ENCODE results near the gene ITSN1. TPM values are rescaled to one million over a fixed set of nuclear protein-coding genes. Genes with fewer than 3 reads are reported as not detected.

Gene ITSN1
- total and polyA plus RNA-seq, 2 of the 13 experiments (the other 11 are each of a cell fraction or from before 2014, with no cell fraction given): 26.1 to 33.8 TPM

DNA sequence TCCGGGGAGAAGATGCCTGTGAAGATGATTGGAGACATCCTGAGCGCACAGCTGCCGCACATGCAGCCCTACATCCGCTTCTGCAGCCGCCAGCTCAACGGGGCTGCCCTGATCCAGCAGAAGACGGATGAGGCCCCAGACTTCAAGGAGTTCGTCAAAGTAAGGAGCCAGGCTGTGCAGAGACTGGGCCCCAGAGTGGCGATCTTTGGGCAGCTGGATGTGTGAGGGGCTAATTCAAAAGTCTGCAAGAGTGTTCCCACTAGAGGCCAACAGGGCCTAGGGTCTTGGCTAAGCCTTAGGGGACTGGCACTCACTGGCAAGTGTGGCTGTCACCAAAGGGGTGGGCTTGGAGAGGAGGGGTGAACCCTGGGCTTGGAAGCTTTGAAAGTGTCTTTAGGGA, 222.9 kb downstream of the ITSN1 start:
- Histone ChIP-seq H3K4me1 (ENCODE audit: insufficient read depth, low read length) (no peaks in the 10 kb centered on the region), H3K4me2 (ENCODE audit: low read depth, low read length) (no peak overlapping the region), H3K27me3 (ENCODE audit: control insufficient read depth in 1 of 2, insufficient read depth in 2 of 2, low read length in 2 of 2) (peaks cover 0 to 21% of the 10 kb centered on the region in 2 experiments; a peak in 2 of 5 replicates), H3K27ac (ENCODE audit: extremely low read length, insufficient read depth, low read length) (no peak overlapping the region), H3K4me3 (replicated peaks in 1 of 3; ENCODE audit: insufficient read depth in 1 of 3, low read depth in 2 of 3, low read length in 3 of 3) (no peak overlapping the region), H2AFZ (ENCODE audit: low read length) (no peak overlapping the region), H3K36me3 (replicated peaks in 1 of 2; ENCODE audit: control insufficient read depth in 1 of 2, insufficient read depth in 2 of 2, low read length in 2 of 2) (no peaks in the 10 kb centered on the region), H3K9ac (ENCODE audit: insufficient read depth, low read depth, low read length) (no peak overlapping the region), H3K79me2 (ENCODE audit: insufficient read depth, low read length) (no peaks in the 10 kb centered on the region), H4K20me1 (ENCODE audit: insufficient read depth, low read length) (no peaks in the 10 kb centered on the region), H3K9me3 (ENCODE audit: low read length) (no peaks in the 10 kb centered on the region)
- FAIRE-seq (no peak), DNase-seq (ENCODE audit: low spot score) (no peak), ATAC-seq (no peak)
- ChIA-PET POLR2A (no interaction called here), CTCF (ENCODE audit: low intra/inter-chr PET ratio, low total read pairs) (no interaction called here)
- no peak for TF ChIP-seq ZNF446 (CRISPR knock-in tag; IDR thresholded peaks at IDR 0.05)
- TF ChIP-seq, protein P1, sequence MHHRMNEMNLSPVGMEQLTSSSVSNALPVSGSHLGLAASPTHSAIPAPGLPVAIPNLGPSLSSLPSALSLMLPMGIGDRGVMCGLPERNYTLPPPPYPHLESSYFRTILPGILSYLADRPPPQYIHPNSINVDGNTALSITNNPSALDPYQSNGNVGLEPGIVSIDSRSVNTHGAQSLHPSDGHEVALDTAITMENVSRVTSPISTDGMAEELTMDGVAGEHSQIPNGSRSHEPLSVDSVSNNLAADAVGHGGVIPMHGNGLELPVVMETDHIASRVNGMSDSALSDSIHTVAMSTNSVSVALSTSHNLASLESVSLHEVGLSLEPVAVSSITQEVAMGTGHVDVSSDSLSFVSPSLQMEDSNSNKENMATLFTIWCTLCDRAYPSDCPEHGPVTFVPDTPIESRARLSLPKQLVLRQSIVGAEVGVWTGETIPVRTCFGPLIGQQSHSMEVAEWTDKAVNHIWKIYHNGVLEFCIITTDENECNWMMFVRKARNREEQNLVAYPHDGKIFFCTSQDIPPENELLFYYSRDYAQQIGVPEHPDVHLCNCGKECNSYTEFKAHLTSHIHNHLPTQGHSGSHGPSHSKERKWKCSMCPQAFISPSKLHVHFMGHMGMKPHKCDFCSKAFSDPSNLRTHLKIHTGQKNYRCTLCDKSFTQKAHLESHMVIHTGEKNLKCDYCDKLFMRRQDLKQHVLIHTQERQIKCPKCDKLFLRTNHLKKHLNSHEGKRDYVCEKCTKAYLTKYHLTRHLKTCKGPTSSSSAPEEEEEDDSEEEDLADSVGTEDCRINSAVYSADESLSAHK (CRISPR knock-in tag; IDR thresholded peaks at IDR 0.05; ENCODE audit: borderline replicate concordance): no peak
- TF ChIP-seq JARID2 (CRISPR knock-in tag; IDR thresholded peaks at IDR 0.05; ENCODE audit: insufficient replicate concordance): no peak
- TF ChIP-seq ZNF326 (CRISPR knock-in tag; IDR thresholded peaks at IDR 0.05; ENCODE audit: borderline replicate concordance): no peak
- no peak for TF ChIP-seq JUNB (CRISPR knock-in tag; IDR thresholded peaks at IDR 0.05; ENCODE audit: borderline replicate concordance)
- TF ChIP-seq SRSF4 (IDR thresholded peaks at IDR 0.05; ENCODE audit: low read depth, low read length, poor library complexity, severe bottlenecking): no peak
- TF ChIP-seq, protein P2, sequence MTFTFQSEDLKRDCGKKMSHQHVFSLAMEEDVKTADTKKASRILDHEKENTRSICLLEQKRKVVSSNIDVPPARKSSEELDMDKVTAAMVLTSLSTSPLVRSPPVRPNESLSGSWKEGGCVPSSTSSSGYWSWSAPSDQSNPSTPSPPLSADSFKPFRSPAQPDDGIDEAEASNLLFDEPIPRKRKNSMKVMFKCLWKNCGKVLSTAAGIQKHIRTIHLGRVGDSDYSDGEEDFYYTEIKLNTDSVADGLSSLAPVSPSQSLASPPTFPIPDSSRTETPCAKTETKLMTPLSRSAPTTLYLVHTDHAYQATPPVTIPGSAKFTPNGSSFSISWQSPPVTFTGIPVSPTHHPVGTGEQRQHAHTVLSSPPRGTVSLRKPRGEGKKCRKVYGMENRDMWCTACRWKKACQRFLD (CRISPR knock-in tag; IDR thresholded peaks at IDR 0.05; ENCODE audit: borderline replicate concordance): no peak
- TF ChIP-seq, protein P3, sequence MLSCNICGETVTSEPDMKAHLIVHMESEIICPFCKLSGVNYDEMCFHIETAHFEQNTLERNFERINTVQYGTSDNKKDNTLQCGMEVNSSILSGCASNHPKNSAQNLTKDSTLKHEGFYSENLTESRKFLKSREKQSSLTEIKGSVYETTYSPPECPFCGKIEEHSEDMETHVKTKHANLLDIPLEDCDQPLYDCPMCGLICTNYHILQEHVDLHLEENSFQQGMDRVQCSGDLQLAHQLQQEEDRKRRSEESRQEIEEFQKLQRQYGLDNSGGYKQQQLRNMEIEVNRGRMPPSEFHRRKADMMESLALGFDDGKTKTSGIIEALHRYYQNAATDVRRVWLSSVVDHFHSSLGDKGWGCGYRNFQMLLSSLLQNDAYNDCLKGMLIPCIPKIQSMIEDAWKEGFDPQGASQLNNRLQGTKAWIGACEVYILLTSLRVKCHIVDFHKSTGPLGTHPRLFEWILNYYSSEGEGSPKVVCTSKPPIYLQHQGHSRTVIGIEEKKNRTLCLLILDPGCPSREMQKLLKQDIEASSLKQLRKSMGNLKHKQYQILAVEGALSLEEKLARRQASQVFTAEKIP (CRISPR knock-in tag; IDR thresholded peaks at IDR 0.05; ENCODE audit: borderline replicate concordance): no peak
- no peak for TF ChIP-seq ZKSCAN1 (IDR thresholded peaks at IDR 0.05; ENCODE audit: low read length)
- TF ChIP-seq ZNF24 (IDR thresholded peaks at IDR 0.05): no peak
- TF ChIP-seq, protein P4, sequence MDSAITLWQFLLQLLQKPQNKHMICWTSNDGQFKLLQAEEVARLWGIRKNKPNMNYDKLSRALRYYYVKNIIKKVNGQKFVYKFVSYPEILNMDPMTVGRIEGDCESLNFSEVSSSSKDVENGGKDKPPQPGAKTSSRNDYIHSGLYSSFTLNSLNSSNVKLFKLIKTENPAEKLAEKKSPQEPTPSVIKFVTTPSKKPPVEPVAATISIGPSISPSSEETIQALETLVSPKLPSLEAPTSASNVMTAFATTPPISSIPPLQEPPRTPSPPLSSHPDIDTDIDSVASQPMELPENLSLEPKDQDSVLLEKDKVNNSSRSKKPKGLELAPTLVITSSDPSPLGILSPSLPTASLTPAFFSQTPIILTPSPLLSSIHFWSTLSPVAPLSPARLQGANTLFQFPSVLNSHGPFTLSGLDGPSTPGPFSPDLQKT (CRISPR knock-in tag; IDR thresholded peaks at IDR 0.05; ENCODE audit: borderline replicate concordance): no peak
- no peak for TF ChIP-seq JDP2 (CRISPR knock-in tag; IDR thresholded peaks at IDR 0.05; ENCODE audit: borderline replicate concordance)
- TF ChIP-seq HNF4G (IDR thresholded peaks at IDR 0.05; ENCODE audit: borderline replicate concordance, low read depth, low read length): no peak
- no peak for TF ChIP-seq HNF4G (CRISPR knock-in tag; IDR thresholded peaks at IDR 0.05; ENCODE audit: borderline replicate concordance, low read depth)
- TF ChIP-seq, protein P5, sequence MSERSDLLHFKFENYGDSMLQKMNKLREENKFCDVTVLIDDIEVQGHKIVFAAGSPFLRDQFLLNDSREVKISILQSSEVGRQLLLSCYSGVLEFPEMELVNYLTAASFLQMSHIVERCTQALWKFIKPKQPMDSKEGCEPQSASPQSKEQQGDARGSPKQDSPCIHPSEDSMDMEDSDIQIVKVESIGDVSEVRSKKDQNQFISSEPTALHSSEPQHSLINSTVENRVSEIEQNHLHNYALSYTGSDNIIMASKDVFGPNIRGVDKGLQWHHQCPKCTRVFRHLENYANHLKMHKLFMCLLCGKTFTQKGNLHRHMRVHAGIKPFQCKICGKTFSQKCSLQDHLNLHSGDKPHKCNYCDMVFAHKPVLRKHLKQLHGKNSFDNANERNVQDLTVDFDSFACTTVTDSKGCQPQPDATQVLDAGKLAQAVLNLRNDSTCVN (CRISPR knock-in tag; IDR thresholded peaks at IDR 0.05; ENCODE audit: borderline replicate concordance): no peak
- no peak for TF ChIP-seq ZFX (CRISPR knock-in tag; IDR thresholded peaks at IDR 0.05; ENCODE audit: low read depth)
- no peak for TF ChIP-seq CENPT (CRISPR knock-in tag; IDR thresholded peaks at IDR 0.05; ENCODE audit: low read depth)
- TF ChIP-seq MAFG (CRISPR knock-in tag; IDR thresholded peaks at IDR 0.05): no peak
- intact Hi-C loops (cut with micrococcal nuclease; ENCODE audit: unreplicated experiment) (no loop called here), in situ Hi-C loops (cut with HindIII; ENCODE audit: extremely low pct_ligation_motif_present, low pct_unique_long_range_greater_than_20kb) (no loop called here)
- 69% methylated on average over 8 of the region's 9 CpGs for WGBS (ENCODE audit: low lambda C conversion rate)
- no TSS peak for BruUV-seq (replicated peaks)
